Trophoblast cell (in vitro differentiated cells and primary cell): ENCODE results near the gene NFIX.

Experiments
- DNase-seq, 2 donors: peaks; one replicate each; pipeline ENCODE4 v3.0.0-alpha.2; 2016
- H2AFZ ChIP-seq: 2 replicates; pipeline ENCODE4 v1.6.1; 2013; ENCODE audit warnings: low read length, moderate library complexity, mild to moderate bottlenecking; ENCODE audit not compliant: insufficient read depth, poor library complexity
- H2AK5ac ChIP-seq: 2 replicates; pipeline ENCODE4 v1.6.1; 2013; ENCODE audit warnings: mild to moderate bottlenecking, low read length
- H2BK120ac ChIP-seq: 2 replicates; pipeline ENCODE4 v1.6.1; 2013; ENCODE audit warnings: low read length, mild to moderate bottlenecking, moderate library complexity; ENCODE audit not compliant: insufficient read depth, poor library complexity
- H2BK12ac ChIP-seq: 2 replicates; pipeline ENCODE4 v1.6.1; 2013; ENCODE audit warnings: mild to moderate bottlenecking, low read length, moderate library complexity
- H2BK5ac ChIP-seq: 2 replicates; pipeline ENCODE4 v1.6.1; 2013; ENCODE audit warnings: low read length, low read depth, moderate library complexity, mild to moderate bottlenecking; ENCODE audit not compliant: poor library complexity
- H3K14ac ChIP-seq: 2 replicates; pipeline ENCODE4 v1.6.1; 2013; ENCODE audit warnings: mild to moderate bottlenecking, low read length
- H3K18ac ChIP-seq: 2 replicates; pipeline ENCODE4 v1.6.1; 2013; ENCODE audit warnings: mild to moderate bottlenecking, low read length
- H3K23ac ChIP-seq: 2 replicates; pipeline ENCODE4 v1.6.1; 2013; ENCODE audit warnings: low read length
- H3K27ac ChIP-seq: 2 replicates; pipeline ENCODE4 v1.5.1; 2013; ENCODE audit warnings: low read depth, mild to moderate bottlenecking, inconsistent platforms, low read length, moderate library complexity
- H3K27me3 ChIP-seq: 2 replicates; pipeline ENCODE4 v1.6.1; 2013; ENCODE audit warnings: inconsistent platforms, mild to moderate bottlenecking, low read length, moderate library complexity; ENCODE audit not compliant: insufficient read depth
- H3K36me3 ChIP-seq, 2 experiments: 1 replicate in 1 of 2; 2 replicates in 1 of 2; pipeline ENCODE4 v1.6.1; 2013; ENCODE audit warnings: low read length in 2 of 2, mild to moderate bottlenecking in 2 of 2, moderate library complexity in 1 of 2; ENCODE audit not compliant: insufficient read depth in 2 of 2, control insufficient read depth in 1 of 2
- H3K4ac ChIP-seq: 2 replicates; pipeline ENCODE4 v1.6.1; 2013; ENCODE audit warnings: low read depth, mild to moderate bottlenecking, low read length, moderate library complexity
- H3K4me1 ChIP-seq, 2 experiments: 1 replicate in 1 of 2; 2 replicates in 1 of 2; pipeline ENCODE4 v1.6.1; 2013; ENCODE audit warnings: low read length in 2 of 2, mild to moderate bottlenecking in 2 of 2, moderate library complexity in 1 of 2; ENCODE audit not compliant: insufficient read depth in 2 of 2, control insufficient read depth in 1 of 2
- H3K4me2 ChIP-seq: 2 replicates; pipeline ENCODE4 v1.6.1; 2013; ENCODE audit warnings: inconsistent platforms, mild to moderate bottlenecking, low read length, moderate library complexity
- H3K4me3 ChIP-seq: 2 replicates; pipeline ENCODE4 v1.5.1; 2013; ENCODE audit warnings: mild to moderate bottlenecking, low read depth, low read length, inconsistent platforms
- H3K79me1 ChIP-seq: one replicate; pipeline ENCODE4 v1.6.1; 2013; ENCODE audit warnings: low read length
- H3K79me2 ChIP-seq: 2 replicates; pipeline ENCODE4 v1.6.1; 2013; ENCODE audit warnings: low read length, mild to moderate bottlenecking; ENCODE audit not compliant: control insufficient read depth, insufficient read depth, poor library complexity
- H3K9ac ChIP-seq: 2 replicates; pipeline ENCODE4 v1.6.1; 2013; ENCODE audit warnings: mild to moderate bottlenecking, low read length
- H3K9me3 ChIP-seq: 2 replicates; pipeline ENCODE4 v1.6.1; 2013; ENCODE audit warnings: low read depth, mild to moderate bottlenecking, control low read depth, inconsistent platforms, low read length; ENCODE audit not compliant: insufficient read depth
- H4K12ac ChIP-seq: 2 replicates; pipeline ENCODE4 v1.6.1; 2013; ENCODE audit warnings: low read depth, mild to moderate bottlenecking, low read length, moderate library complexity
- H4K8ac ChIP-seq: 2 replicates; pipeline ENCODE4 v1.6.1; 2013; ENCODE audit warnings: low read depth, mild to moderate bottlenecking, low read length, moderate library complexity
- H4K91ac ChIP-seq: one replicate; pipeline ENCODE4 v1.6.1; 2013; ENCODE audit warnings: low read depth, mild to moderate bottlenecking, low read length, moderate library complexity
- WGBS: extraction: QIAGEN DNeasy Blood & Tissue Kit; methylation state at CpG from one replicate; pipeline ENCODE4 v1.1.7; 2013; ENCODE audit warnings: missing lambda C conversion rate; ENCODE audit not compliant: insufficient read length, insufficient coverage; ENCODE audit errors: extremely low coverage; 5-methylcytosine and 5-hydroxymethylcytosine counted together

Gene NFIX

GRCh38 chr19:13060233-13060963 lies 65.1 kb downstream of the NFIX start:
- no peak overlapping the region for H4K8ac ChIP-seq
- H3K9me3 ChIP-seq = peaks cover 4% of the 10 kb centered on the region
- H3K23ac ChIP-seq = no peak overlapping the region
- peaks cover 5% of the 10 kb centered on the region for H3K79me1 ChIP-seq
- H3K4ac ChIP-seq = no peak overlapping the region
- peaks cover 5 to 10% of the 10 kb centered on the region in 2 experiments for H3K4me1 ChIP-seq
- no peak overlapping the region for H3K9ac ChIP-seq
- no peak overlapping the region for H3K27ac ChIP-seq
- peaks cover 79% of the 10 kb centered on the region for H3K27me3 ChIP-seq
- no peak overlapping the region for H3K18ac ChIP-seq
- WGBS = no CpG with 5 or more reads among the region's 19 CpGs
- no peaks in the 10 kb centered on the region for H3K36me3 ChIP-seq
- H3K79me2 ChIP-seq = no peaks in the 10 kb centered on the region
- H3K14ac ChIP-seq = no peak overlapping the region
- no peak overlapping the region for H2AFZ ChIP-seq
- DNase-seq = no peak
- H2AK5ac ChIP-seq = no peak overlapping the region
- H2BK5ac ChIP-seq = no peak overlapping the region
- no peak overlapping the region for H3K4me2 ChIP-seq
- no peak overlapping the region for H2BK12ac ChIP-seq
- H3K4me3 ChIP-seq = no peak overlapping the region
- H4K12ac ChIP-seq = no peak overlapping the region
- no peak overlapping the region for H2BK120ac ChIP-seq
- no peak overlapping the region for H4K91ac ChIP-seq

- no peaks in the 10 kb centered on the region for H3K36me3 ChIP-seq
- H3K27me3 ChIP-seq = peaks cover 70% of the 10 kb centered on the region
- peaks cover 4% of the 10 kb centered on the region for H3K9me3 ChIP-seq
- no peak overlapping the region for H3K18ac ChIP-seq
- H3K79me1 ChIP-seq = no peaks in the 10 kb centered on the region
- H3K4me1 ChIP-seq = peaks cover 0 to 3% of the 10 kb centered on the region in 2 experiments
- no peak overlapping the region for H3K4ac ChIP-seq
- peak; percentile 74 to 87 for DNase-seq
- H3K23ac ChIP-seq = no peak overlapping the region
- H2BK12ac ChIP-seq = no peak overlapping the region
- H2BK5ac ChIP-seq = no peak overlapping the region
- peak overlapping the region; percentile 37 for H3K4me2 ChIP-seq
- no peak overlapping the region for H4K12ac ChIP-seq
- no peak overlapping the region for H4K91ac ChIP-seq
- H3K27ac ChIP-seq = no peak overlapping the region
- no peak overlapping the region for H3K4me3 ChIP-seq
- H3K79me2 ChIP-seq = no peaks in the 10 kb centered on the region
- H3K9ac ChIP-seq = no peak overlapping the region
- H2AFZ ChIP-seq = no peak overlapping the region
- no CpG with 5 or more reads among the region's 40 CpGs for WGBS
- no peak overlapping the region for H2BK120ac ChIP-seq
- H3K14ac ChIP-seq = no peak overlapping the region
- H4K8ac ChIP-seq = no peak overlapping the region
- H2AK5ac ChIP-seq = no peak overlapping the region
These were observed 66.0 kb downstream of the NFIX start for GRCh38 chr19:13060964-13061927.

GRCh38 chr19:13062317-13062716 lies 67.0 kb downstream of the NFIX start:
- Histone ChIP-seq H3K36me3 (no peaks in the 10 kb centered on the region), H3K27ac (no peak overlapping the region), H2AK5ac (no peak overlapping the region), H3K27me3 (peaks cover 60% of the 10 kb centered on the region), H3K18ac (no peak overlapping the region), H3K79me2 (no peaks in the 10 kb centered on the region), H3K4me3 (no peak overlapping the region), H3K23ac (no peak overlapping the region), H2AFZ (no peak overlapping the region), H4K8ac (no peak overlapping the region), H3K4ac (no peak overlapping the region), H2BK5ac (no peak overlapping the region), H4K91ac (no peak overlapping the region), H3K14ac (no peak overlapping the region), H3K9me3 (peaks cover 4% of the 10 kb centered on the region), H2BK12ac (no peak overlapping the region), H3K4me2 (no peak overlapping the region), H2BK120ac (no peak overlapping the region), H3K4me1 (peaks cover 0 to 3% of the 10 kb centered on the region in 2 experiments), H3K9ac (no peak overlapping the region), H4K12ac (no peak overlapping the region), H3K79me1 (no peaks in the 10 kb centered on the region)
- no peak for DNase-seq

- no peak overlapping the region for H2BK5ac ChIP-seq
- no peak overlapping the region for H4K12ac ChIP-seq
- H3K18ac ChIP-seq = no peak overlapping the region
- H3K79me1 ChIP-seq = no peaks in the 10 kb centered on the region
- H3K4me1 ChIP-seq = peaks cover 0 to 3% of the 10 kb centered on the region in 2 experiments
- no peak overlapping the region for H3K4me3 ChIP-seq
- H3K4ac ChIP-seq = no peak overlapping the region
- no peaks in the 10 kb centered on the region for H3K36me3 ChIP-seq
- H3K14ac ChIP-seq = no peak overlapping the region
- H2AFZ ChIP-seq = no peak overlapping the region
- H4K8ac ChIP-seq = no peak overlapping the region
- no peaks in the 10 kb centered on the region for H3K79me2 ChIP-seq
- no peak overlapping the region for H3K9ac ChIP-seq
- no peak for DNase-seq
- H3K9me3 ChIP-seq = peaks cover 5% of the 10 kb centered on the region
- no CpG with 5 or more reads among the region's 5 CpGs for WGBS
- no peak overlapping the region for H3K4me2 ChIP-seq
- peaks cover 53% of the 10 kb centered on the region for H3K27me3 ChIP-seq
- H3K27ac ChIP-seq = no peak overlapping the region
- no peak overlapping the region for H2BK12ac ChIP-seq
- H2AK5ac ChIP-seq = no peak overlapping the region
- no peak overlapping the region for H3K23ac ChIP-seq
- no peak overlapping the region for H2BK120ac ChIP-seq
- no peak overlapping the region for H4K91ac ChIP-seq
These were observed 68.3 kb downstream of the NFIX start for GRCh38 chr19:13063461-13064091.
